Activated CD4-positive, alpha-beta T cell treated with anti-CD3 and anti-CD28 coated beads, Interleukin-10, Interleukin-2, amounts not matched to agents 100 ng/mL and 50 ng/mL, durations not matched to agents 16 hours and 8 hours (primary cell): Measurements from ENCODE around the gene INAFM2.
A peak's percentile ranks its signal among the peaks of the same experiment; 100 is the strongest.

Experiments
- DNase-seq: peaks from one replicate; pipeline ENCODE4 v3.0.0-alpha.2; 2020

INAFM2 gene

DNA sequence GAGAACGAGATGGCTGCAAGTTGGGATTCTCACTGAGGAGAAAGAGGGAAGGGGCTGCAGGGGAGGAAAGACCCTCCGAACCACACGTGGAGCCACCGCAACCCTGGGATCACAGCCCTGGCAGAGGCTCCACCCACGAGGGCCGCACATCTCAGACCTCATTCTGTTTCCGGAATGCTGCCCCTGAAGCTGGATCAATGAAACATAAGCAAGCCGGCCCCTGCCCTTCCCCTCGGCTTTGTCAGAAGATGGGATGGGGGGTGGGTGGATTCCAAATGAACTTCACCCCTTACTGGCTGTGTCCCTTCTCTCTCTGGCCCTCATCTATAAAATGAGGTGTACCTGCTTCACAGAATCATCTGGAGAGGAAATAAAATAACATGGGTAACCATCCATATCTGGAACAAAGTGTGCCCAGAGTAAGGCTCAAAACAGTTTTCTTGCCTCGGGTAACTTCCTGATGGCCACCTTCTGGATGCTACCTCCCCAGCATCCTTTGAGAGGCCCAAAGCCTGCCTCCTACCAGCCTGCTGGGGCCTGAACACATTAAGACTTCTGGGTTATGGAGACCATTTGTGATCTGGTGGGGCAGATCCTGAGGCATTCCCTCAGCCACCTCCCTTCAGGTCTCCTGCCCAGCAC is 21.9 kb downstream of the INAFM2 start:
- DNase-seq, result no peak

GRCh38 chr15:40345867-40346578 is 22.5 kb downstream of the INAFM2 start:
- no peak for DNase-seq

DNA sequence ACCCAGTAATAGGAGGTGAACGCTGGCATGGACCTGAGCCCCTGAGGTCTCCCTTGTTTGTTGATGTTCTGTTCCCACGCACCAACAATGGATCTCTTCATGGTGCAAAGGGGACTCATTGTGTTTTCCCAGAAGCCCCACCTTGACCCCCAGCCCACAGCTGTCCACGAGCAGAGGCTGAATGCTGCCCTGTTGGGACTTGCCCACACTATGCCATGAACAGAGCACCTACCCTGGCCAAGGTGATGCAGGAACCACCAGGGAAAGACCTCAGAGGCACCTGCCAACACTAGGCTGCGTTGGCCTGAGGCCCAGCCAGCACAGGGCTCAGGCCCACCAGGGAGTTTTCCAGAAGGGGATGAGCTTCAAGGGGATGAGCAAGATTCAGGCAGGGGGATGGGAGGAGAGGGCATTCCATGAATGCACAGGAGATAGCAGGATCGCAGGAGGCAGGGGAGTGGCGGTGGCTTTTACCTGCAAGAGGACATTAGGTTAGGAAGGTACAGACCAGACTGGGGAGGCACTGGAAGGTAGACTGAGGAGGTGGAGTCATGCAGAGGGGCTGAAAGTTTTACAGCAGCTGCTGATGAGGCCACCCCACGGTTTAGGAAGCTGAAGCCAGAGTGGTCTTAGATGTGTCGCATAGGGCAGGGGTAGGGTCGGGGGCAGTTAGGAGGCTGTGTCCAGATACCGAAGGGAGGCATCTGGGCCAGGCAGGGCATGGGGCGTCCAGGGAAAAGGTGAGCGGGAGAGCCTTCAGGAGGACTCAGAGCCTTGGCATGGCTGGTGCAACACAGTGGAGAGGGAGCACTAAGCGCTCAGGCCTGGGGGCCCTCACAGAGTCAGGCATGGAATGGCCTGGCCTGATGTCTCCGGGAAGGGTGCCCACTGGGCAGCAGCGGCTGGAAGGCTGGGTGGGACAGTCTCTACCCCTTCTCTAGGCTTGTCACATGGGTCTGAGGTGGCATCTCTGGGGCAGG is 23.4 kb downstream of the INAFM2 start:
- DNase-seq, result no peak

DNA sequence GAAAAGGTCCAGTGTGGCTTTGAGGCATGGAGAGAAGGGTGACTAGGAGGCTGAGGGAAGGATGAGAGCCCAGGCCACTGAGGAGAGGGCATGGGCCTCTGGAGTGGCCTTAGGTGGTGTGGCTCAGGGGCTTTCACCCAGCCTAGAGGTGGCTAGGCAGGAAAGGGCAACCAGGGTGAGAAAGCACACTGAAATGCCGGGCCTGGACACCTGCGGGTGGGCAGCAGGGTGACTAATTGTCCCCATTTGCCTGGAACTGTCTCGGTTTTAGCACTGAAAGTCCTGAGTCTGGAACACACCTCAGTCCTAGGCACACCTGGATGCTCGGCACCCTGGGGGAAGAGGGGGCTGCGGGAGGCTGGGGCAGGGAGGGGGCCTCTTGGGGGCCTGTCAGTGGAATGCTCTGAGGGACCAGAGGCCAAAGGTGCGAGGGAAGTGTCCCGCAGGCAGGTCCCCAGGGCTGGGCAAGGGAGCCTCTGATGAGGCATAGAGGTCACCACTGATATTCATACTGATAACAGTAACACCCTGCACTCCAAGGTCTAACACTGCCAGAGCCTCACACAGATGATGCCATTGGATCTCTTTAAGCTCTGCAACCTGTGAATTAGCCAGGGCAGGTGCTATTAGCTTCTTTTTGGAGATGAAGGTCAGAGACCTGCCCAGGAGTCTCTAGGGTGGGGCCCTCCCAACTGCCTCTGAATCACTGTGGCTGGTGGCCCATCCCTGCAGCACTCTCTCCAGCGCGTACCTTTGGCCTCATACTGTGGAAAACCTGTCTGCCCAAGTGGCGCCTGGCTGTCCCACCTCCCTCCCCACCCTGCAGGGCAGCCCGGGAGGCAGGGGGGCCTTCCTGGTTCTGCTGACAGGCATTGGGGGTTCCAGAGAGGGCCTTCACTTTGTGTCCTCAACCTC is 24.3 kb downstream of the INAFM2 start:
- DNase-seq, result no peak

DNA sequence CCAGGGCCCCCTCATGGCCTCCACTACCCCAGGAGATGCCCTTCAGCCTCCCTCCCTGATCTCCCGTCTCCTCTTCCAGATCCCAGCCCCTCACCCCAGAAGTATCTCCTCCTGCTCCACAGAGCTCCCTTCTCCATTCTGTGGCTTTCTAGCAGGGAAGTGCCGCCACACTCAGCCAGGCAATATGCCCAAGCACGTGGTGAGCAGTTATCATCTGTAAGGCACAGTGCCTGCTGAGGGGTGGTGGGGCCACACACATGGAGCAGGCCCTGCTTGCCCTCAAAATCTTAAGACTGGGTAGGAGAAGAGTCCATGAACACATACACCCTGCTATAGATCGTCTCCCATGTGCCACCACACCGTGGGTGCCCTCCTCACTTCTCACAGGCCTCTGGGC is 25.0 kb downstream of the INAFM2 start:
- DNase-seq, result no peak

DNA sequence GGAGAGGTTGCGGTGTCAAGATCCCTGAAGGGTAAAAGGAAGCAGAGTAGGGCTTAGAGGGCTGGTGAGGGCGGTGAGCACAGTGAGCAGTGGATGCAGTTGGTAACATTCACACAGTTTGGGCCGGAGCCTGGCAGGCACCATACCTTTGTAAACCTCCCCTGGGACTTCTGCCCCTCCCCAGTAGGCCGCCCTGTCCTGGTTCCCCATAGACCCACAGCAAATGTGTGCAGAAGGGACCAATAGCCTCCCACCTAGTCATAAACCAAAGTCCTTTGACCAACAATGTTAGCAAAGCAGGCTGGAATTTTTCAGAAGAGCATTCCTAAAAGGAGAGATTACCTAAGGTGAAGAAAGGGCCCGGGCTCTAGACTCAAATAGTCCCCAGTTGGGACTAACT is 25.7 kb downstream of the INAFM2 start:
- DNase-seq, result no peak

- DNase-seq, result no peak
These were observed 28.9 kb downstream of the INAFM2 start for GRCh38 chr15:40352281-40352901.

GRCh38 chr15:40353697-40354096 is 30.2 kb downstream of the INAFM2 start:
- DNase-seq, result no peak

DNA sequence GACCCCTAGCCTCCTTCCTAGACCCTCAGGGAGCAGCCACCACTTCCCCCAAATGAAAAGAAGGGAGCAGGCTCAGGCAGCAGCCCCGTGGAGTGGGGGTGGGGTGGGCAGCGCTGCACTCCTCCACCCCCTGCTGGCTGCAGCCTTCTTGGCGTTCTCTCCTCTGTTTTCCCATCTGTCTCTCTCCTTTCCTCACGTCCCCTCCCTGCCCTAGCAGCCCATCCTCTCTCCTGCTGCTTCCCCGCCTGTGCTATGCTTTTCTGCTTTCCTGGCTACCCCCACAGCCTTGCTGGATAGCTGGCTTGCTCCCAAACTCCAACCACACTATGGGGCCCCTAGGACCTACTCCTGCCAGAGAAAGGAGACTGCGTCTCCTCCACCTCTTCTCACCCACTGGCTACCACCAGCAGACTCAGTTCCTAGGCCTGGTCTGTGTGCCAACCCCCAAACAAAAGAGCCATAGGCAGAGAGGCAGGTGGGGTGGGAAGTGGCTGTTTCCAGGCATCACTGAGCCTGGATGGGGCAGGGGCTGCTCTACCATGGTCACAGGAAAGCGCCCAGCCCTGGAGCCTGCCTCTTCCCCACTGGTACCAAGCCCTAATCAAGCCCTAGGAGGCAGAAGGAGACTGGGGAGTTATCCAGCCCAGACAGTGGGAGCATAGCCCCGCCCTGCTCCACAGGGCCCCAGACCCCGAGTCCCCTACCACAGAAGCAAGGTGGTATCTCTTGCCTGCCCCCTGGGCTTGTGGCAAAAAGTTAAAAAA is 31.1 kb downstream of the INAFM2 start:
- no peak for DNase-seq

GRCh38 chr15:40355976-40356585 is 32.6 kb downstream of the INAFM2 start:
- DNase-seq, result no peak

DNA sequence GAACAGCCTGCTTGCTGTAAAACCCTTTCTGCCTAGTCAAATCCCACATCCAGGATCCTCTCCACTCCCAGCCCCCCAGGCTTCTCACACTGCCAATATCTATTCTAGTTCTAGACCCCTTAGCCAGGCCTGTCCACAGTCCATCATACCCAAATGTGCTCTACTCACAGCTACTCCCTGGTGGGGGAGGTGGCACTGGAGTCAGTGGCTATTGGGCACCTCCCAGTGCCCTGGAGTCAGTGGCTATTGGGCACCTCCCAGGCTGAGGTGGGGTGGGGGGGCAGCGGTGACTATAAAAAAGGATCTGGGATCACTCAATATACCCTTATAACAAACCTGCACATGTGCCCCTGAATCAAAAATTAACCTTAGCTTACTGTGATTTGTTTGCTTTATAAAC is 33.8 kb downstream of the INAFM2 start:
- DNase-seq, result no peak

DNA sequence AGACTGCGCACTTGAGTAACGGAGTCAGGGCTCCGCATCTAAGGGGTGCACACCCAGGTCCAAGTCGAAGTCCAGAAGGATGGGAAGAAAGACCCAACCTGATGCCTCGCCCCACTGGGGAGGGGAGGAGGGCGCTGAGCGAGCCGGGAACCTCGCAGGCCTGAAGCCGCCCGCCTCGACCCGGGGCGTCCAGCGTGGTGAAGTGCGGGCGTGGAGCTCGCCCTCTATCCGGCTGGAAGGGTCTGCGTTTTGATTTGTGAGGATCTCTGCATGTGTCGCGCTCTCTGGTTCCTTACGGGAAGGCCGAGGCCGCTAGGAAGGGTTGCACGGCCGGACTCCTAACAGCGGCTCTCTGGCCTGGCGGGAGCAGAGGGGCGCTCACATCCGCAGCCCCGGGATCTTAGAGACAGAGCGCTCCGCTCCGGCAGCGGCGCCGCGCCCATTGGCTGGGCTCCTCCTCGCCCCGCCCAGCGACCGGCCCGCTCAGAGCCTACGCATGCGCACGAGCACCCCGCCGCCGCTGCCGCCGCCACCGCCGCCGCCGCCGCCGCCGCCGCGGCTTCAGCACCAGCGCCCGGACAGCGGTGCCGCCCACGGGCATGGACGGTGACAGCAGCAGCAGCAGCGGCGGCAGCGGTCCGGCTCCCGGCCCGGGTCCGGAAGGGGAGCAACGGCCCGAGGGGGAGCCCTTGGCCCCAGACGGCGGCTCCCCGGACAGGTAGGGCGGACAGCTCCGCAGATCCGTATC is 34.4 kb downstream of the INAFM2 start, which contains the start of gene DISP2:
DISP2 (plus strand) TSS at position 497 of the 748 bp plus-strand sequence; CDS start at position 600, 103 bp downstream.
- DNase-seq, result peak; percentile 91

DNA sequence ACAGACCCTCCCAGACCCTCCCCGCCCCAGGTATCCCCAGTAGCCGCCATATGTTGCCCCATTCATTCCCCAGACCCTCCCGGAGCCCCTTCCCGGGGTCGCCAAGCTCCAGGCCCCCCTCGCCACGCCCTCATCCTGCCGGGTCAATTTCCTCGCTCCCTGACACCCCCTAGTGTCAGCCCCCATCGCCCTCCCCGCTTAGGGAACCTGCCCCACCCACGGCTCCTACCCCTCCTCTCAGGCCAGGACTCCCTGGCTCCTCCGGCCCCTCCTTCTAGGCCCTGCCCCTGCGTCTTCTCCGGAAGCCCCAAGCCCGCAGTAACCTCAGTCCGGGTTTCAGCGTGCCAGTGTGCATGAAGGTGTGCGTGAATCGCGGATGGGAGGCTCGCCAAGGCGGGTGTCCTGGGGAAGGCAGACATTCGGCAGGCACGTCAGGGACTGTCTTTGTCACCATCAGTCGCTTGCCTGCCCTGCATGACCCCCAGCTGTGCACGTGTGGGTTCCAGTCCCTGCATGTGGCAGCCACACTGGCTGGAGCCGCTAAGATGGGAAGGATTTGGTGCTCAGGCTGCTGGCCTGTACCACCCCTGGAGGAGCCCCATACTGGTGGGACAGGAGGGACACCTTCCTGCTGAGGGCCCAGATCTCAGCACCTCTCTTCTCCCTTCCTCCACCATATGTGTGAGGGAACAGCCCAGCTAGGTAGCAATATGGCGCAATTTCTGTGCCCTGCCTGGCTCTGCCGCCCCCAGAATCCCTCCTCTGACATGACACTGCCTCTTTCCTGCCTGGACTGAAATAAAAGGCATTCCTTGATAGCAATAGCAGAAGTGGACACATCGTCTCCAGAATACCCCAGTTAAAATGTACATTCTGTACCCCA is 35.2 kb downstream of the INAFM2 start:
- DNase-seq, result peak; percentile 65

DNA sequence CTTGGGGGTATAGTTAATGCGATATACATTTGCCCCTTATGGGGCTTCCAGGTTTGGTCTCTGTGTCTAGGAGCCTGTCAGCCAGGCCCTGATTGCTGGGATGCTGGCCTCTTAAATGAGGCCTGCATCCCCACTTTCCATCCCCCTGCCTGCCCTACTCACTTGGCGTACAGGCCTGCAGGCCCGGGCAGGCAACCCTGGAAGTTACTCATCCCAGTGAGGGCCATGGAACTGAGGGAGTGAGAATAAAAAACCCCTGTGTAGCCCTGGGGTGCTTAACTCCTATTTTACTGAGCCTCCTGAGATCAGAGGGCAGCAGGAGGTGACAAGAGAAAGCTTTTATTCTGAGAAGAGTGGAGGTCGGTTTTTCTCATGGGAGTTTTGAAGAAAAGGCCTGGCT is 36.5 kb downstream of the INAFM2 start:
- no peak for DNase-seq

- no peak for DNase-seq
These were observed 38.1 kb downstream of the INAFM2 start for GRCh38 chr15:40361640-40362039.

DNA sequence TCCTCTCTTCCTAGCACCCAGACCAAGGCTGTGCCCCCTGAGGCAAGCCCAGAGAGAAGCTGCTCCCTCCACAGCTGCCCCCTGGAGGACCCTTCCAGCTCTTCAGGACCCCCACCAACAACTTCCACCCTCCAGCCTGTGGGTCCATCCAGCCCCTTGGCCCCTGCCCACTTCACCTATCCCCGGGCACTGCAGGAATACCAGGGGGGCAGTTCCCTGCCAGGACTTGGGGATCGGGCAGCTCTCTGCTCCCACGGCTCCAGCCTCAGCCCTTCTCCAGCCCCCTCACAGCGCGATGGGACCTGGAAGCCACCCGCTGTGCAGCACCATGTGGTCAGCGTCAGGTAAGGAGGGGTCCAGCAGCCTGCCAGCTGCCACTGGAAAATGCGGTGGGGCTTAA is 40.1 kb downstream of the INAFM2 start:
- DNase-seq, result no peak

DNA sequence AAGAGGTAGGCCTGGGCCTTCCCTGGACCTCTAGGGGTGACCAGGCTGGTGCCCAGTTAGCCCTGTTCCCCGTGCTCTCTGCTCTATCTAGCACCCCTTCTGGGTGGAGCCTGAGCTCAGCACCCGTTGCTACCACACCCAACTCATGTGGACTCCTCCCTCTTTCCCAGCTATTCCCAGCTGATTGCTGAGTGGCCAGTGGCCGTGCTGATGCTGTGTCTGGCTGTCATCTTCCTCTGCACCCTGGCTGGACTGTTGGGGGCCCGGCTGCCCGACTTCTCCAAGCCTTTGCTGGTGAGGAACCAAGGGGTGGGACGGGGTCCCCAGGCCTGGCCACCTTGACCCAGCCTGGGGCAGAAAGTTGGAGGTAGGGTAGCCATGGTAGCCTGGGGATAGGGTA is 40.8 kb downstream of the INAFM2 start:
- DNase-seq, result no peak

- DNase-seq, result no peak
These were observed 41.5 kb downstream of the INAFM2 start for GRCh38 chr15:40365016-40365415.
